T-helper 1 cell treated with Interleukin-12 subunit alpha and Interleukin-12 subunit beta and Interleukin-4 antibody, amounts not matched to agents 30 μg/mL and 1 μg/mL, for 36 hours (primary cell): ENCODE data around the gene FAH.

Experiments used
- H3K27ac Mint-ChIP-seq: one replicate; pipeline ENCODE4 v1.8.0; 2021; ENCODE audit warnings: mild to moderate bottlenecking, mixed read lengths
- H3K27me3 Mint-ChIP-seq: one replicate; pipeline ENCODE4 v1.8.0; 2021; ENCODE audit warnings: low read depth, mixed read lengths
- H3K36me3 Mint-ChIP-seq: one replicate; pipeline ENCODE4 v1.8.0; 2021; ENCODE audit warnings: low read depth, mixed read lengths
- H3K4me1 Mint-ChIP-seq: one replicate; pipeline ENCODE4 v1.8.0; 2021; ENCODE audit warnings: low read depth, mixed read lengths
- H3K4me3 Mint-ChIP-seq: one replicate; pipeline ENCODE4 v1.8.0; 2021; ENCODE audit warnings: mild to moderate bottlenecking, moderate library complexity, mixed read lengths
- H3K9me3 Mint-ChIP-seq: one replicate; pipeline ENCODE4 v1.8.0; 2021; ENCODE audit warnings: mixed read lengths

The FAH gene

DNA sequence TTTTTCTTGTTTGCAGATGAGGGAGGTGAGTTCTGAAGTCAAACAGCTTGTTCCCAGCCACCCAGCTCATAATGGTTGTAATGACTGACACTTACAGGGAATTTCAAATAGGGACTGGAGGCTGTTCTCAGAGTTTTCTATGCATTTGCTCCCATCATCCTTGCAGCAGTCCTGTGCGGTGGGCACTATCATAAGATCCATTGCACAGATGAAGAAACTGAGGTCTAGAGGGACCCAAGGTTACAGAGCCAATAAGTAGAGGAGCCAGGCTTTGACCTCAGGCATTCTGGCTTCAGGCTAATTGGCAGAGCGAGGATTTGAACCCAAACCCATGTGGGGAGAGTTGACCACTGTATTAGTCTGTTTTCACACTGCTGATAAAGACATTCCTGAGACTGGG lies 32.4 kb downstream of the FAH start:
- Mint-ChIP-seq H3K36me3 (peaks cover 28% of the 10 kb centered on the region), H3K9me3 (no peaks in the 10 kb centered on the region)

GRCh38 chr15:80186066-80186465 lies 33.3 kb downstream of the FAH start:
- H3K27me3 Mint-ChIP-seq, result no peaks in the 10 kb centered on the region
- no peaks in the 10 kb centered on the region for H3K4me1 Mint-ChIP-seq
- no peaks in the 10 kb centered on the region for H3K9me3 Mint-ChIP-seq
- H3K4me3 Mint-ChIP-seq, result no peak overlapping the region
- H3K27ac Mint-ChIP-seq, result no peak overlapping the region
- H3K36me3 Mint-ChIP-seq, result peaks cover 28% of the 10 kb centered on the region

More for the DNA sequence above, 32.4 kb downstream of the FAH start:
- Mint-ChIP-seq H3K27ac (no peak overlapping the region), H3K27me3 (no peaks in the 10 kb centered on the region), H3K4me1 (no peaks in the 10 kb centered on the region), H3K4me3 (no peak overlapping the region)

DNA sequence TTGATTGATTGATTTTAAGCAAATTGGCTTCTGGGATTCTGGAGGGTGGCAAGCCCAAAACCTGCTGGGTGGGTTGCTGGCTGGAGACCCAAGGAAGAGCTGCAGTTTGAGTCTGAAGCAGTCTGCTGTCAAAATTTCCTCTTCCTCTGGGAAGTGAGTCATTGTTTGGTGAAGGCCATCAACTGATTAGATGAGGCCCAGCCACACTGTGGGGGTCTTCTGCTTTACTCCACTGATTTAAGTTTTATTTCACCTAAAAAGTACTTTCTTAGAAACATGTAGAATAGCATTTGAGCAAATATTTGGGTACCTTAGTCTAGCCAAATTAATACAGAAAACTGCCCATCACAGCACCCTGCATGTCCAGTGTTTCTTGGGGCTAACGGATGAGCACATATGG lies 33.8 kb downstream of the FAH start:
- Mint-ChIP-seq H3K4me3 (no peak overlapping the region), H3K27ac (no peak overlapping the region), H3K36me3 (peaks cover 28% of the 10 kb centered on the region), H3K9me3 (no peaks in the 10 kb centered on the region), H3K27me3 (no peaks in the 10 kb centered on the region), H3K4me1 (no peaks in the 10 kb centered on the region)

DNA sequence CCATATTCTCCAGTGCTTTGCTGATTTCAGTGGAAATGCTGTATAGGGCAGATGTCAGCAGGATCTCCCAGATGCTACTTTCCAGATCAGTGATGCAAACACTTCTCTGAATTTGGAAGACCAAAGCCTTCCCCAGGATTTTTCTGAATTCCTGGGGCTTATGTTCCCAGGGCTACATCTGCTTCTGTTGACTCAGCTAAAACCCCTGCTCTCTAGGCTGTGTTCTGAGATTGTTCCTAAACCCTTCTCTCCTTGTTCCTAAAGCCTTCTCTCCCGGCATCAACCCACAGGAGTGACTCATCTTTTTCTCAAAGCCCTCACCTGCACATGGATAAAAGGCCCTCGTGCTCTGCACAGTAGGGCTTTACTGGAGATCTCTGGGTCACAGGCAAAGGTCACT lies 35.5 kb downstream of the FAH start:
- no peak overlapping the region for H3K4me3 Mint-ChIP-seq
- H3K27me3 Mint-ChIP-seq, result no peaks in the 10 kb centered on the region
- H3K27ac Mint-ChIP-seq, result no peak overlapping the region
- no peaks in the 10 kb centered on the region for H3K4me1 Mint-ChIP-seq
- peaks cover 22% of the 10 kb centered on the region for H3K36me3 Mint-ChIP-seq
- no peaks in the 10 kb centered on the region for H3K9me3 Mint-ChIP-seq

DNA sequence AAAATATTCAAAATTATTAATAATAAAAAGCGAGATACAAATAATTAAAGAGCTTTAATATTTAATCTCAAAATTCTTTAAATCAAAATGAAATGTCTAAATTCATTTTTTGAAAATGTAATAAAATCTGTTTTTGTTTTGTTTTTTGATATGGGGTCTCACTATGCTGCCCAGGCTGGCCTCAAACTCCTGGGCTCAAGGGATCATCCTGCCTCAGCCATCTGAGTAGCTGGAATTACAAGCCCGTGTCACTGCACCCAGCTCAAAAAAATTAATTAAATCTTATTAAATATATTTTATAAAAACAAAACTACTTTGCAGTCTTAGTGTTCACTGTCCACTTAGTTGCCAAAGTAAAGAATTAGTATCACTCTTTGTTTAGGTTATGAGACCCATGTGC lies 38.4 kb downstream of the FAH start:
- Mint-ChIP-seq H3K9me3 (no peaks in the 10 kb centered on the region), H3K36me3 (peaks cover 11% of the 10 kb centered on the region), H3K4me3 (no peak overlapping the region), H3K27ac (no peak overlapping the region), H3K4me1 (no peaks in the 10 kb centered on the region), H3K27me3 (peaks cover 5% of the 10 kb centered on the region)

GRCh38 chr15:80191897-80192595 lies 39.2 kb downstream of the FAH start:
- Mint-ChIP-seq H3K4me1 (no peaks in the 10 kb centered on the region), H3K27me3 (peaks cover 9% of the 10 kb centered on the region), H3K27ac (no peak overlapping the region), H3K36me3 (peaks cover 7% of the 10 kb centered on the region), H3K9me3 (no peaks in the 10 kb centered on the region), H3K4me3 (no peak overlapping the region)

DNA sequence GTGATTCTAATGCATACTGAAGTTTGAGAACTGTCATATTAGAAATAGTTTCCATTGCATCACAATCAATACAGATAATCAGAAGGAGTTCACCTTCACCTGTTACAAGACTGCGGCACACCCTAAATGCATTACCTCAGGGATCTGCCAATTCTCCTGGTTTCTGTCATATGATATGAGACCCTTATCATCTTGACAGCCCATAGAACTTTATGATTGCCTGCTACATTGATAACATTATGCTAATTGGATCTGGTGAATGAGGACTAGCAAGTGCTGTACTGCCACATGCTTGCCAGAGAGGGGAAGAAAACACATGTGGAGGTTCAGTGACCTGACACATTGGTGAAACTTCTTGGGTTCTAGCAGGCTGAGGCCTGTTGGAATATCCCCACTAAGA lies 41.4 kb downstream of the FAH start:
- Mint-ChIP-seq H3K27me3 (peaks cover 18% of the 10 kb centered on the region), H3K36me3 (no peaks in the 10 kb centered on the region), H3K9me3 (no peaks in the 10 kb centered on the region), H3K27ac (no peak overlapping the region), H3K4me1 (no peaks in the 10 kb centered on the region), H3K4me3 (no peak overlapping the region)

DNA sequence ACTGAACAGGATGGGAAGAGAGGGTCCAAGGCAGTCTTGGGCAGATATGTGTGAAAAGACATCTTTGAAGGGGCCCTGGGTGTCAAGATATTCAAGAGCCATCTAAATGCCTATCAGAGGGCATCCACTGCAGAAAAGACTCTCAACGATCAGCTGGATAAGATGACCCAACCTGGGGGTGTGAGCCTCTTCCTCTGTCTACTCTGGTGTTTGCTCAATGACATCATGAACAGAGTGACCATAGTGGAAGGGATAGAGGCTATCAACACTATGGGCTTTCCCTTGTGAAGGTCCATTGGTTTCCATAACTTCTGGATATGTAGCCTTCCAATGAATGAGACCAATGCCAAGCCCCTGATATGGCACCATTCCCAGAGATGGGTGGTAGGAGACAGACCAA lies 42.1 kb downstream of the FAH start:
- Mint-ChIP-seq H3K36me3 (no peaks in the 10 kb centered on the region), H3K27me3 (peaks cover 18% of the 10 kb centered on the region), H3K9me3 (no peaks in the 10 kb centered on the region), H3K4me3 (no peak overlapping the region), H3K27ac (no peak overlapping the region), H3K4me1 (no peaks in the 10 kb centered on the region)

GRCh38 chr15:80199366-80199765 lies 46.6 kb downstream of the FAH start:
- H3K9me3 Mint-ChIP-seq, result no peaks in the 10 kb centered on the region
- no peak overlapping the region for H3K27ac Mint-ChIP-seq
- H3K36me3 Mint-ChIP-seq, result no peaks in the 10 kb centered on the region
- H3K27me3 Mint-ChIP-seq, result peaks cover 18% of the 10 kb centered on the region
- H3K4me1 Mint-ChIP-seq, result no peaks in the 10 kb centered on the region
- no peak overlapping the region for H3K4me3 Mint-ChIP-seq

- no peak overlapping the region for H3K4me3 Mint-ChIP-seq
- H3K9me3 Mint-ChIP-seq, result no peaks in the 10 kb centered on the region
- H3K4me1 Mint-ChIP-seq, result no peaks in the 10 kb centered on the region
- no peaks in the 10 kb centered on the region for H3K36me3 Mint-ChIP-seq
- H3K27me3 Mint-ChIP-seq, result peaks cover 18% of the 10 kb centered on the region
- H3K27ac Mint-ChIP-seq, result no peak overlapping the region
Measured at GRCh38 chr15:80199869-80200268, 47.1 kb downstream of the FAH start.

- no peaks in the 10 kb centered on the region for H3K36me3 Mint-ChIP-seq
- H3K9me3 Mint-ChIP-seq, result no peaks in the 10 kb centered on the region
- no peak overlapping the region for H3K27ac Mint-ChIP-seq
- H3K4me1 Mint-ChIP-seq, result no peaks in the 10 kb centered on the region
- no peak overlapping the region for H3K4me3 Mint-ChIP-seq
- H3K27me3 Mint-ChIP-seq, result peaks cover 21% of the 10 kb centered on the region
Measured at GRCh38 chr15:80201256-80202015, 48.6 kb downstream of the FAH start.

DNA sequence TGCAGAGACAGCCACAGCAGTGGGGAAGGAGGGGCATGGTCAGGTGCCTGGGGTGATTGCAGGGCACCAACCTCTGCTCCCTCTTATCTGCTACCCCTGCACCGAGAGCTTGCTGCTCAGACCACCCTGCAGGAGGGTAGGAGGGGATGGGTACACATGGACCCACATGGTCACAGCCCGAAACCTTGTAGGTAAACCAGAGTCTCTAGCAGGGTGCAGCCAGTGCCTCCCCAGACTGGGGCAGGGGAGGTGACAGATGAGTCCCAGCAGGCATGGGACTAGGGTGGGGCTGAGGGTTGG lies 49.2 kb downstream of the FAH start:
- Mint-ChIP-seq H3K4me3 (no peak overlapping the region), H3K9me3 (no peaks in the 10 kb centered on the region), H3K36me3 (no peaks in the 10 kb centered on the region), H3K27ac (no peak overlapping the region), H3K4me1 (no peaks in the 10 kb centered on the region), H3K27me3 (peaks cover 22% of the 10 kb centered on the region)

- Mint-ChIP-seq H3K4me3 (no peak overlapping the region), H3K27ac (no peak overlapping the region), H3K36me3 (no peaks in the 10 kb centered on the region), H3K9me3 (no peaks in the 10 kb centered on the region), H3K27me3 (peaks cover 29% of the 10 kb centered on the region), H3K4me1 (no peaks in the 10 kb centered on the region)
Measured at GRCh38 chr15:80202641-80203360, 50.0 kb downstream of the FAH start.

DNA sequence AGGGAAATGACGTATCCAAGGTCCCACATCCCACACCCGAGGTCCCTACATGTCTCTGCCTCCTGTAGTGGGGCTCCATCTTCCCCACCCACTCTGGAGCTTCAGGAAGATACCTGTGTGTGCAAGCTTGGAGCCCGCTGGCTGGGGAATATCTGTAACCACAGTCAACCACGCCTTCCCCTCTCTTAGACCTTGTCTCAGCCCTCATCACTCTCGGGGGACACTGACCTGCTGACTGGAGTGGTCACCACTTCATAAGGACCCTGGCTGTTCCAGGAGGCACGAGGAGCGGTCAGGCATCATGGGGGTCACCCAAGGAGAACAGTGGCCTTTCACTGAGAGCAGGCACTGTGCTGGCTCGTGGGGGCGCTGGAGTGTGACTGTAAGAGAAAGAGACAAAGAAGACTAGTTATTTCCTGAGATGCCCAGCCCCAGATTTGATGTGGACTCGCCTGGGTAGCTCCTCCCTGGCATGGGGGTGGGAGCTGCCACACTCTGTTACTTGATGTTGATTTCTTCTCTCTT lies 50.6 kb downstream of the FAH start:
- Mint-ChIP-seq H3K36me3 (no peaks in the 10 kb centered on the region), H3K27me3 (peaks cover 30% of the 10 kb centered on the region), H3K27ac (no peak overlapping the region), H3K4me1 (no peaks in the 10 kb centered on the region), H3K9me3 (no peaks in the 10 kb centered on the region), H3K4me3 (no peak overlapping the region)

GRCh38 chr15:80204231-80204630 lies 51.4 kb downstream of the FAH start:
- peaks cover 28% of the 10 kb centered on the region for H3K27me3 Mint-ChIP-seq

More at GRCh38 chr15:80204231-80204630, 51.4 kb downstream of the FAH start:
- no peaks in the 10 kb centered on the region for H3K9me3 Mint-ChIP-seq
- no peaks in the 10 kb centered on the region for H3K36me3 Mint-ChIP-seq
- no peak overlapping the region for H3K27ac Mint-ChIP-seq
- no peaks in the 10 kb centered on the region for H3K4me1 Mint-ChIP-seq
- H3K4me3 Mint-ChIP-seq, result no peak overlapping the region
